HuH-7 (cell line): ENCODE results near the gene STX18.
"Not testable (repeated sequence)": the region's sequence is repeated elsewhere in the genome, so short reads cannot be mapped to it uniquely, and the experiment has no call there.

ENCODE experiments used
- DNase-seq: peaks from one replicate; pipeline ENCODE4 v3.0.0; 2011; ENCODE audit warnings: low spot score

STX18 gene

GRCh38 chr4:4554234-4554633 is 12.4 kb upstream of the STX18 start:
- DNase-seq: no peak

GRCh38 chr4:4552042-4552441 is 10.2 kb upstream of the STX18 start:
- not testable (repeated sequence) for DNase-seq

GRCh38 chr4:4550161-4550560 is 8.3 kb upstream of the STX18 start:
- DNase-seq: not testable (repeated sequence)

GRCh38 chr4:4549534-4549933 is 7.7 kb upstream of the STX18 start:
- no peak for DNase-seq

GRCh38 chr4:4542774-4543485 is 1.1 kb upstream of the STX18 start:
- DNase-seq: no peak

- peak; percentile 31 for DNase-seq
These were observed 712 bp downstream of the STX18 start for GRCh38 chr4:4541040-4541631.

GRCh38 chr4:4539481-4539880 is 2.4 kb downstream of the STX18 start:
- DNase-seq: no peak

GRCh38 chr4:4535590-4535989 is 6.3 kb downstream of the STX18 start:
- DNase-seq: no peak

- DNase-seq: no peak
These were observed 7.2 kb downstream of the STX18 start for GRCh38 chr4:4534515-4535145.

GRCh38 chr4:4533461-4534169 is 8.2 kb downstream of the STX18 start:
- no peak for DNase-seq

GRCh38 chr4:4532371-4533154 is 9.3 kb downstream of the STX18 start:
- DNase-seq: no peak

GRCh38 chr4:4529392-4529791 is 12.5 kb downstream of the STX18 start:
- no peak for DNase-seq

- DNase-seq: no peak
These were observed 15.4 kb downstream of the STX18 start for GRCh38 chr4:4526401-4526800.

GRCh38 chr4:4524364-4524763 is 17.5 kb downstream of the STX18 start:
- DNase-seq: no peak

GRCh38 chr4:4521731-4522130 is 20.1 kb downstream of the STX18 start:
- no peak for DNase-seq

- no peak for DNase-seq
These were observed 20.7 kb downstream of the STX18 start for GRCh38 chr4:4521136-4521535.

GRCh38 chr4:4519297-4519894 is 22.5 kb downstream of the STX18 start:
- DNase-seq: no peak

GRCh38 chr4:4518747-4519146 is 23.1 kb downstream of the STX18 start:
- DNase-seq: no peak

GRCh38 chr4:4514786-4515185 is 27.1 kb downstream of the STX18 start:
- DNase-seq: no peak

GRCh38 chr4:4512282-4512681 is 29.6 kb downstream of the STX18 start:
- DNase-seq: no peak

GRCh38 chr4:4510641-4511040 is 31.2 kb downstream of the STX18 start:
- not testable (repeated sequence) for DNase-seq

- no peak for DNase-seq
These were observed 32.3 kb downstream of the STX18 start for GRCh38 chr4:4509521-4509920.
